Measurements from ENCODE around the gene IFT122.
"Not testable (repeated sequence)": the region's sequence is repeated elsewhere in the genome, so short reads cannot be mapped to it uniquely, and the experiment has no call there.

The IFT122 gene

GRCh38 chr3:129542747-129543146 is 102.7 kb downstream of the IFT122 start:
- DNase-seq, result no peak

- DNase-seq, result no peak
These were observed 103.2 kb downstream of the IFT122 start, which contains the start of gene H1-8 for GRCh38 chr3:129543156-129543790. Gene H1-8, plus strand, starts transcription at chr3:129543175. Its CDS starts 44 bp downstream, at chr3:129543219.

DNA sequence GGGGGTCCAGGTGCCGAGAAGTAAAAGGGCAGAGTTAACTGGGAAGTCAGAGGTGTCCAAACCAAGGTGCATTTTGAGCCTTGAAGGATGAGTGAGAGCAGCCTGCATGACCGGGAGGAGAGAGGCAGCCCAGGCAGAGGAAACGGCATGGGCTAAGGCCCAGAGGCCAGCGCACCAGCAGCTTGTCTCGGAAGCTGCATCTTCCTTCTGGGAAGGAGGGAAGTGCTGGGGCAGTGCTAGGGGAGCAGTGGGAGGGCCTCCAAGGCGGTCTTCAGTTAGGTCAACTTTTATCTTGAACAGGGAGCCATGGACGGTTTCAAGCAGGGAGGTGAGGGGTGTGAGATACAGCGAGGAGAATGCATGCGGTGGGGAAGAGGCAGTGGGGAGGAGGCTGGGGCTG is 104.0 kb downstream of the IFT122 start:
- DNase-seq, result no peak

GRCh38 chr3:129545951-129546350 is 105.9 kb downstream of the IFT122 start:
- not testable (repeated sequence) for DNase-seq

GRCh38 chr3:129547241-129547640 is 107.2 kb downstream of the IFT122 start:
- DNase-seq, result no peak

GRCh38 chr3:129548104-129548965 is 108.3 kb downstream of the IFT122 start:
- no peak for DNase-seq

GRCh38 chr3:129549006-129549800 is 109.2 kb downstream of the IFT122 start:
- DNase-seq, result no peak

GRCh38 chr3:129549805-129550204 is 109.8 kb downstream of the IFT122 start:
- no peak for DNase-seq

DNA sequence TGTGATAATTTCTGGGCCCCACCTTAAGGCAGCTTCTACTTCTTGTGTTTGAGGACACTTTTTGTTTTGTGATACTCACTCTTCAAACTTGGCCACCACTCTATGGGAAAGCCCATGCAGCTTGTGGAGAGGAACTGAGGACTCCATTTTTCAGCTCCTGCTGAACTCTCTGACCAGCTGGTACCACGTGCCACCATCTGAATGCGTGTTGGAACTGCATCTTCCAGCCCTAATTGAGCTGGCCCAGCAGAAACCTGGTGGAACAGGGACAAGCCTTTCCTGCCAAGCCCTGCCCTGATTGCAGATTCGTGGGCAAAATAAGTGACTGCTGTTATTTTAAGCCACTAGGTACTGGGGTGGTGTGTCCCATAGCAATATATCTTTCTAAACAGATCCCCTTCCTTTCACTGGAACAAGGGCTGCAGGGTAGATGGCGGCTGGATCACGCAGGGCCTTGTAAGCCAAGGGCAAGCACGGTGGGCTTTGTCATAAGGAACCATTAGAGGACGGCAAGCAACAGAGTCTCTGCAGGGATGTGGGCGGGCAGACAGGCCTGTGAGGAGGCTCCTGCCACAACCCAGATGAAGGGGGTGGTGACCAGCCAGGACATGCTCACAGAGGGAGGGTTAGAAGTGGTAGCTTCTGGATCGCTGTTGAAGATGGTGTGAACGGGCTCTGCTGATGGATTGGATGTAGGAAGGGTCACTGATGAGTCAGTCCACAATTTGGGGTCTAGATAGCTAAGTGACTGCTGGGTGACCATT is 112.4 kb downstream of the IFT122 start:
- no peak for DNase-seq

GRCh38 chr3:129553171-129553570 is 113.1 kb downstream of the IFT122 start:
- no peak for DNase-seq

DNA sequence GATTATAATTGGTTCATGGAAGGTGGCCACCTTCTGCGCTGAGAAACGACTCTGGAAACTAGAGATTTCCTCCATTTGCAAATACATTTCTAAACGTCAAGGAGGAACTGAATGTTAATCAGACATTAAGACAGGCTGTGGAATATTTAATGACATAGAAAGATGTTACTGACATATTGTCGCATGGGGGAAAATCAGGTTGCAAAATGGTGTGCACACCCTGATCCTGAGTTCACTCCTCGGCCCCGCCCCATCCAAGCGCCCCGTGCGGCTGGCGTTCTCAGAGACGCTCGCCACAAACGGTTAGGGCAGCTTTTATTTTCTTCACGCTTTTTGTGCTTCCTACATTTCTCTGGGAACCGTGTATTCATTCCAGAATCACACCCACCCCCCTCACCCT is 113.7 kb downstream of the IFT122 start:
- DNase-seq, result no peak

DNA sequence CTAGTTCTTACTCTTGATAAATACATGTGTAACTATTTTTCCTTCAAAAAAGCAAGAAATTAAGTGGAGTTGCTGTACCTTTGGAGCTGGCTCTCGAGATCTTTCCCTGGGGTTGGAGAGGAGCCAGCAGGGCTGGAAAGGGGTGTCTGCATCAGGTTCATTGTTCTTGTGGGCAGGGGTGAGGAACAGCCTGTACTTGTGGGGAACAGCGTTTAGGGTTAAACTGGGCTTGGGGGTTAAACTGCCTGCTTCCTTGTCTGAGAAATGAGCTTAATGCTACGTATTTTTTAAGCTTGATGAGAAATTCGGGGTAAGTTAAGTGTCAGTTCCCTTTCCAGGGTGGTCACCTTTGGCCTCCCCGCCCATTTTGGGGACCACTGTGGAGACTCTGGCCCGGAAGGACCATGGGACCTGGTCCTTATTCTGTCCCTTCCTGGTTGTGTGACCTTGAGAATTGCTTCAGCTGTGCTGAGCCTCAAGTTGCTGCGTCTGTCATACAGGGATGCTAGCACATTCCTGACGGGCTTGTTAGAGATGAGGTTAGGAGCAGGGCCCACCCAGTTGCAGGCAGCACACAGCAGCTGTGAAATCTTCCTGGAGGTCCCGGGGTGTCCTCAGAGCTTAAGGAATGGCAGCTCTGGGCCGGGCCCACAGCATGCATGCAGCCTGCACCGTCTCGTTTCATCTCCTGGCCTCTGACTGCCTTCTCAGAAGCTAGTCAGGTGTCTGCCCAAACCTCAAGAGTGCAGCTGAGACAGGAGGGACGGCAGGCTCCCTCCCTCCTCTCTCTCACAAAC is 114.5 kb downstream of the IFT122 start:
- DNase-seq, result no peak

DNA sequence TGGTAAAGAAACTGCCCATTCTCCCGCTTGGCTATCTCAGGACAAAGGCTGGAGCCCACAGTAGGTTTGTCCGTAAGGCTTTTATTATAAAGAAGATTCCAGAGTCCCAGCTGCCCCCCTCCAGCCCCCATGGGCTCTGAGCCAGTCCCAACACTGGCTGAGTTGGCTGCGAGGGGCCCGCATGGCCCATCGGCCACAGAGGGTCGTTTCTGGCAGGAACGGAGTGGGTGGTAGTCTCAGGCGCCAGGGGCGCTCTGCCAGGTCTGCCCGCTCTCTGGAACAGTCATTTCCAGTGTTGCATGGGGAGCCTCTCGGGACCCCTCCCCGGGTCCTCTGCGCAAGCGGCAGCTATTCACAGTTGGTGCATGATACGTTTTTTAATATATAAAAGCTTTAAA is 115.1 kb downstream of the IFT122 start:
- DNase-seq, result no peak

DNA sequence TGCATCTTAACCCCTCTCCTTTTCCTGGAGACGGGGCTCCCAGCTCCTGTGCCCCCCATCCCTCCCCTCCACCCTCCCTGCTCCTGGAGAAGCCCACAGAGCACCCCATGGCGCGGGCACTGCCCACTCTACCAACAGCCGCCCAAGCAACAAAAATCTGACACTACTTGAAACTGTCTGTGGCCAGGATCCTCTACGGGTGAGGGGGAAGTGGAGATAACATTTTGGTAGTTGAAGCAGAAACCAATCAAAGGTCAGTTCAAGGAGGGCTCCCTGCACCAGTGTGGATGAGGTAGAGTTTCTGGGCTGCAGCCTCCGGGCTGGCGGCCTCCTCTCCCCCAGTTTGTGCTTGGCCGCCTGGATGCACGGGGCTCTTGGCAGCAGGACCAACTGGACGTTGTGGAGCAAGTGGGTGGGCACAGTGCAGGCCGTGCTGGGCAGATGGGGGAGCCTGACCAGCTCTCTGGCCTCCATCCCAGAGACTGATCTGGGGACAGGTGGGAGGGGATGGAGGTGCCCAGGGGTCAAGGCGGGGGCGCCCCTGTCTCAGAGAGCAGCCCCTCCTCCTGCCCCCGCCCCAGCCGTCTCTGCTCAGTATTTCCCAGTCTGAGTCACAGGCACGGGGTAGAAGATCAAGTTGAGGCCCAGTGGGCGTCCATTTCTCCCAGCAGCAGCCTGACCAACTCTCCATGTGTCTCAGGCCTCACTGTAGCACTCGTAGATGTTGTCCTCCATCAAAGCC is 115.8 kb downstream of the IFT122 start:
- DNase-seq, result no peak

DNA sequence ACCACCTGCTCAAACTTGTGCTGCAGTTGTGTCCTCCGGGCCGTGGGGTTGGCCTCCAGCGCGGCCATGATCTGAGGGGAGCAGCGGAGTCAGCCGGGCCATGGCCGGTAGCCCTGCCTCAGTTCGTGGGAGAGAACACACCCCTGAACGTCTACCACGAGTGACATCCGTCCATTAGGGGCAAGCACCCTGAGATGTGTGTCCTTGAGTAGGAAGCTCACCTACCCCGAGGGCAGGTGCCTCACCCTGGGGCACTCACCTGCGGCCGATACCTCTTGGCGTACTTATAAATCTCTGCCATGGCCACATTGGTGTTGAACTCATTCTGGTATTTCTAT is 116.3 kb downstream of the IFT122 start:
- DNase-seq, result no peak

- no peak for DNase-seq
These were observed 117.0 kb downstream of the IFT122 start for GRCh38 chr3:129556890-129557547.

- DNase-seq, result no peak
These were observed 117.5 kb downstream of the IFT122 start for GRCh38 chr3:129557548-129557894.

- DNase-seq, result no peak
These were observed 118.2 kb downstream of the IFT122 start for GRCh38 chr3:129558081-129558771.

DNA sequence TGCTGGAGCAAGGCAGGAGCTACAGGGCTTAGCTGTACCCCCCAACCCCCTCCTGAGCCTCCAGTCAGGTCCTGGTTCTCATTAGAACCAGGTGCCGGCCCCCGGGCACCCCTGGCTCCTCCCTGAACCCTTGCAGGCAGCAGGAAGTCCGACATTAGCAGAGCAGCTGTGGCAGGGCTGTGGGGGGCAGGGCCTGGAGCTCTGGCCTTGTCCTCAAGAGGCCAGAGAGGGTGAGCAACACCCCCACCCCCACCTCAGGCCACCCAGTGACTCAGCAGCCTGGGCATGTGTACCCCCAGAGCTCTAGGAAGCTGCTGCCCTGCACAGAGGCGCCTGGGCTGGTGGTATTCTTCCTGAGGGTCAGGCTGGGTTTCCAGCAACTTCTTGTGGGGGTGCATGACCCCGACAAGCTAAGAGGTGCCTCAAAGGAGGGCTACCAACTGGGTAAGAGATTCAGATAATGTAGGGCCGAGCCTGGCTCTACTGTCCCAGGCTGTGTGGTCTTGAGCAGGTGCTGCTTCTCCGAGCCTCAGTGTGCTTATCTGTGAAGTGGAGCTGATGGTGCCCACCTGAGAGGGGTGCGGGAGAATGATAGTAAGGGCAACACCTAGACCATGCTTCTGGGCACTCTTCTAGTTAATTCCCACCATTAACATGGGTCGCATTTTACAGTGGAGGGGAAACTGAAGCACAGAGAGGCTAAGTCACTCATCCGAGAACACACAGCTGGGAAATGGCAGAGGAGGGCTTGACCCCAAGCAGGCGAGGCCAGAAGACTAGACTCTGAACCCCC is 118.9 kb downstream of the IFT122 start:
- DNase-seq, result no peak
